Measurements from ENCODE around the gene LPAR2.

DNA sequence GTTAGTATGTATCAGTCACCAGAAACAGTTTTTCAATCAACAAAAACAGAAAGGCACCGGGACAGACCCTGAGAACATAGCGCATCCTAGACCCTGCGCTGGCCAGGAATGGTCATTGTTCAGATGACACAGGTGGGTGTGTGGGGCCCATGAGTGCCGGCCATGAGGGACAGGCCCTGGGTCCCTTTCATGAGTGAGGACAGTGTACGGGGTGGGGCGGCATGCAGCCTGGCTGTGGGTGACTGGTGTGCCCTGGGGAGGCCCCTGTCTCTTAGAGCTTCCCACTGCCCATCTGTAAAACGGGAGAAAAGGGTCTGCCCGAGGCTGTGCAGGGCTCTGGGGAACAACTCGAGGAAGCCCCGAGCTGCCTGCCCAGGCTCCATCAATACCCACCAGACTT, 35.3 kb downstream of the LPAR2 start:
- TF ChIP-seq, protein P1, sequence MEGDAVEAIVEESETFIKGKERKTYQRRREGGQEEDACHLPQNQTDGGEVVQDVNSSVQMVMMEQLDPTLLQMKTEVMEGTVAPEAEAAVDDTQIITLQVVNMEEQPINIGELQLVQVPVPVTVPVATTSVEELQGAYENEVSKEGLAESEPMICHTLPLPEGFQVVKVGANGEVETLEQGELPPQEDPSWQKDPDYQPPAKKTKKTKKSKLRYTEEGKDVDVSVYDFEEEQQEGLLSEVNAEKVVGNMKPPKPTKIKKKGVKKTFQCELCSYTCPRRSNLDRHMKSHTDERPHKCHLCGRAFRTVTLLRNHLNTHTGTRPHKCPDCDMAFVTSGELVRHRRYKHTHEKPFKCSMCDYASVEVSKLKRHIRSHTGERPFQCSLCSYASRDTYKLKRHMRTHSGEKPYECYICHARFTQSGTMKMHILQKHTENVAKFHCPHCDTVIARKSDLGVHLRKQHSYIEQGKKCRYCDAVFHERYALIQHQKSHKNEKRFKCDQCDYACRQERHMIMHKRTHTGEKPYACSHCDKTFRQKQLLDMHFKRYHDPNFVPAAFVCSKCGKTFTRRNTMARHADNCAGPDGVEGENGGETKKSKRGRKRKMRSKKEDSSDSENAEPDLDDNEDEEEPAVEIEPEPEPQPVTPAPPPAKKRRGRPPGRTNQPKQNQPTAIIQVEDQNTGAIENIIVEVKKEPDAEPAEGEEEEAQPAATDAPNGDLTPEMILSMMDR (optimal IDR thresholded peaks at IDR 0.05 in 1 of 3, IDR thresholded peaks at IDR 0.05 in 1 of 3, conservative IDR thresholded peaks at IDR 0.05 in 1 of 3; ENCODE audit: extremely low read depth in 1 of 3, insufficient read depth in 2 of 3, low read length in 3 of 3), result no peak
- no peak for TF ChIP-seq EZH2 (IDR thresholded peaks at IDR 0.05; ENCODE audit: low read length)

All from keratinocyte (primary cell).